NT2/D1 (cell line): Measurements from ENCODE around the gene PPP2R3B.
"Not testable (repeated sequence)": the region's sequence is repeated elsewhere in the genome, so short reads cannot be mapped to it uniquely, and the experiment has no call there.

Source experiments
- DNase-seq: peaks from one replicate; pipeline ENCODE4 v3.0.0-alpha.2; 2011; ENCODE audit warnings: low read depth, low spot score
- H3K27me3 ChIP-seq: 2 replicates; pipeline ENCODE4 v1.6.0; 2011; ENCODE audit warnings: mild to moderate bottlenecking; ENCODE audit not compliant: insufficient read length, insufficient read depth
- H3K36me3 ChIP-seq: 2 replicates; pipeline ENCODE4 v1.6.1; 2011; ENCODE audit warnings: mild to moderate bottlenecking, low read length, mixed read lengths; ENCODE audit not compliant: insufficient read depth, insufficient read length
- H3K4me1 ChIP-seq: 2 replicates; pipeline ENCODE4 v1.5.1; 2011; ENCODE audit not compliant: insufficient read depth, insufficient read length
- H3K4me3 ChIP-seq: 2 replicates; pipeline ENCODE4 v1.5.1; 2011; ENCODE audit warnings: low read depth; ENCODE audit not compliant: insufficient read length
- H3K9ac ChIP-seq: 2 replicates; pipeline ENCODE4 v1.6.0; 2011; ENCODE audit warnings: low read depth; ENCODE audit not compliant: insufficient read length
- H3K9me3 ChIP-seq: 2 replicates; pipeline ENCODE4 v1.5.1; 2011; ENCODE audit warnings: mild to moderate bottlenecking, low read length; ENCODE audit not compliant: insufficient read depth
- SUZ12 ChIP-seq: IDR thresholded peaks from 2 replicates; pipeline ENCODE4 v1.6.1; 2011; ENCODE audit not compliant: insufficient read length, insufficient read depth; ENCODE audit errors: extremely low read depth
- YY1 ChIP-seq: IDR thresholded peaks from 2 replicates; pipeline ENCODE4 v1.6.1; 2011; ENCODE audit not compliant: insufficient read length, insufficient read depth
- ZNF274 ChIP-seq: IDR thresholded peaks from 2 replicates; pipeline ENCODE4 v1.6.1; 2011; ENCODE audit warnings: mild to moderate bottlenecking, low read depth, low read length

Gene PPP2R3B

DNA sequence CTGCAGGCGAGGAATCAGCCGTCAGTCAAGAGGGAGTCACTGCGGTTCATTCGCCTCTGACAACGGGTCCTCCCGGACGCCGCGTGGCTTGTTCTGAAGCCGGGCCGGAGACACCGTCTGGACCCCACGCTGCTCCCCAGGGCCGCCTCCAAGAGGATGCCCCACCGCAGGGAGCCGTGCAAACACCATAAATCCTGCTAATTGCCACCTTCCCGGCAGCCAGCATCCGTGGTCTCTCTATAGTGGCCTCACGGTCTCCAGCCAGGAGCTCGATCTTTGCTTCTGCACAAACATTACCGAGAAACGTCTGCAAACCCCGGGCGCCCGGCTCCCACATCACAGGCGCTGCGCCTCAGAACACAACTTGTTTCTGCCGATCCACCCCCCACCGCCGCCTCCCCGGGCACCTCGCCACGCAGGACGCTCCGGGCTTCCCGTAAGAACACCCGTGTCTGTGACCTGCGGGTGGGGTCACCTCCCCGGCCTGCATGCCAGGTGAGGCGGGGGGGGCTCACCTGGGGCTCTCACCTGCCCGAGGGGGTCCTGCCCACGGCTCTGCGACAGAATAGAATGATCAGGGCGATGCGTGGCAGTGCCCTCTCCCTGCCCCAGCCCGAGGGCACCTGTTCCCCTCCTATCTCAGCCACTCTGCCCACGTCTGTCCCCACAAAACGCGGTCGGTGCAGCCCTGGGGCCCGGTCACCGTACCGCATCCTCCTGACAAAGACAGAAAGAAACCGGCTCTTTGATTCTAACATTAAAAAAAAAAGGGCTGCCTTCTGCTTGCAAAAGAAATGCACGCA, 32.4 kb upstream of the PPP2R3B start:
- H3K9me3 ChIP-seq, result no peaks in the 10 kb centered on the region
- no peak overlapping the region for H3K9ac ChIP-seq
- no peaks in the 10 kb centered on the region for H3K4me1 ChIP-seq
- no peak for DNase-seq
- TF ChIP-seq ZNF274 (no peak), YY1 (no peak), SUZ12 (no peak)
- H3K4me3 ChIP-seq, result no peak overlapping the region
- no peaks in the 10 kb centered on the region for H3K27me3 ChIP-seq
- H3K36me3 ChIP-seq, result no peaks in the 10 kb centered on the region

DNA sequence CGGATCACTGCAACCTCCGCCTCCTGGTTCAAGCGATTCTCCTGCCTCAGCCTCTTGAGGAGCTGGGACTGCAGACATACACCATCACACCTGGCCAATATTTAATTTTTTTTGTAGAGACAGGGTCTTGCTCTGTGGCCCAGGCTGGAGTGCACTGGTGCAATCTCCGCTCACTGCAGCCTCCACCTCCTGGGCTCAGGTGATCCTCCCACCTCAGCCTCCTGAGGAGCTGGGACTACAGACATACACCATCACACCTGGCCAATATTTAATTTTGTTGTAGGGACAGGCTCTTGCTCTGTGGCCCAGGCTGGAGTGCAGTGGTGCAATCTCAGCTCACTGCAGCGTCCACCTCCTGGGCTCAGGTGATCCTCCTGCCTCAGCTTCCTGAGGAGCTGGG, 28.8 kb upstream of the PPP2R3B start:
- H3K4me1 ChIP-seq, H3K36me3 ChIP-seq: not testable (repeated sequence)

DNA sequence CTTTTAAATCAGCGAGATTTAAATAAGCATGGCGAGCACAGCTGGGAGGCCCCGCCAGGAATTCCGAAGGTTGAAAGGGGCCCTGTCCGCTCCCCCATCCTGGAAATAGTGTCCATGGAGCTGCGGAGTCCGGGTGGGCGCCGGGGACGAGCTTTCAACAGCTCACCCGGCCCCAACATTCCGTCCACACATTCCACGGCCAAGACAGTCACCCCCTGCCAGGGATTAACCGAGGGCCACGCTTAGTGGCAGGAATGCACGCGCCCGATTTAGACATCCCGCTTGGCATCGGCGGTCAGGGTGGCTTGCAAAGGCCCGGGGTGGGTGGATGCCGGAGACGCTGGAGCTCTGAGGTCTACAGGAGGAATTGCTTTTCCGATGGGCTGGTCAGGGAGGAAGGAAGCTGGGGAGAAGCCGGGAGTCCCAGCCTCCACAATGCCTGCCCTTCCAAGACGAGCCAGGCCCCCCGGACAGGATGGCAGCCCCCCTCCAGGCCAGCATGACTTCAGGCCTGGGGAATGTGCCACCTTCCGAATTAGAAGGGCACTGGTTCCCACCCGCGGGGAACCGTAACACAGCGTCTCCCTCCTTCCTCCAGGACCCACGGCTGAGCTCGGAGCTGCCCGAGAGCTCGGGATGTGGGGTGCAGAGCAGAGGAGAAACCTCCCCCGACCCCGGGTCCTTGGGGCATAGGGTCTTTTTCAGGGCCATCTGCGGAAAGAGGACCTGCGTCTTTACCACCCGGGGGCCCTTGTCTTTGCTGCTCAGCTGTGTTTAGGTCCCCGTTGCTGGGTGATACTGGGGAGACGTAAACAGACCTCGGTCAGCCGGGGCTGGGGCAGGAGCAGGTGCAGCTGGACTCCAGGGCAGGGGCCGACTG, 26.9 kb upstream of the PPP2R3B start:
- TF ChIP-seq YY1 (no peak), ZNF274 (no peak), SUZ12 (no peak)
- no peaks in the 10 kb centered on the region for H3K27me3 ChIP-seq
- peak; percentile 56 for DNase-seq
- H3K4me1 ChIP-seq, result peaks cover 3% of the 10 kb centered on the region
- peak overlapping the region; percentile 74 for H3K9ac ChIP-seq
- H3K36me3 ChIP-seq, result peaks cover 5% of the 10 kb centered on the region
- peak overlapping the region; percentile 21 for H3K4me3 ChIP-seq
- H3K9me3 ChIP-seq, result no peaks in the 10 kb centered on the region; the same call in 1 of the 2 replicates

More for the DNA sequence above, 28.8 kb upstream of the PPP2R3B start:
- not testable (repeated sequence) for DNase-seq, H3K27me3 ChIP-seq, H3K4me3 ChIP-seq, H3K9me3 ChIP-seq, H3K9ac ChIP-seq

DNA sequence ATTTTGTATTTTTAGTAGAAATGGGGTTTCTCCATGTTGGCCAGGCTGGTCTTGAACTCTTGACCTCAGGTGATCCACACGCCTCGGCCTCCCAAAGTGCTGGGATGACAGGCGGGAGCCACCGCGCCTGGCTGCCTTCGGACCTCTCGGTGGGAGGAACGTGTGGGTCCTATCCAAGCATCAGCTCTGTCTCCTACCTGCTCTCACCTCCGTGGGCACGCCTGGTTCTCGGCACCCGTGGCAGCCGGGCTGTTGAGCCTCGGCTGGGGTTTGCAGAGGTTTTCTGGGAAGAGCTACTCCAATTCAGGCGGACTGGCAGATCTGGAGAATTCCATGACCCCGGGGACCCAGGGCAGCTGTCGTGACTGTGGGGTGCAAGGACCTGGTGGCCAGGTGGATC, 23.6 kb upstream of the PPP2R3B start:
- Histone ChIP-seq H3K36me3 (peaks cover 5% of the 10 kb centered on the region), H3K9ac (no peak overlapping the region), H3K9me3 (peaks cover 5% of the 10 kb centered on the region; the same call in 1 of the 2 replicates), H3K27me3 (no peaks in the 10 kb centered on the region), H3K4me1 (peaks cover 3% of the 10 kb centered on the region), H3K4me3 (no peak overlapping the region)
- no peak for TF ChIP-seq ZNF274
- TF ChIP-seq SUZ12, result no peak
- no peak for TF ChIP-seq YY1
- DNase-seq, result no peak

DNA sequence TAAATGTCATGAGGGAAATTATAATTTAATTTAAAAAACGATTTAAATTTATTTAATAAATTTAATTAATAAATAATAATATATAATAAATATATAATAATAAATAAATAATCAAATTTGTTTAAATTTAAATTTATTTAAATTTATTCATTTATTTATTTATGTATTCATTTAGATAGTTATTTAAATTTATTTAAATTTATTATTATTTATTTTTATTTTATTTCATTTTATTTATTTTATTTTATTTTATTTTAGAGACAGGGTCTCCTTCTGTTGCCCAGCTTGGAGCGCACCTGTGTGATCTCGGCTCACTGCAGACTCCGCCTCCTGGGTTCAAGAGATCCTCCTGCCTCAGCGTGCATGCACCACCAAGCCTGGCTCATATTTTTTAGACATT, 18.4 kb upstream of the PPP2R3B start:
- no peak for DNase-seq
- TF ChIP-seq SUZ12, result no peak
- no peak for TF ChIP-seq ZNF274
- no peak for TF ChIP-seq YY1
- Histone ChIP-seq H3K4me3 (no peak overlapping the region), H3K36me3 (peaks cover 5% of the 10 kb centered on the region), H3K27me3 (no peaks in the 10 kb centered on the region), H3K4me1 (no peaks in the 10 kb centered on the region), H3K9ac (no peak overlapping the region), H3K9me3 (peaks cover 5% of the 10 kb centered on the region; the same call in 1 of the 2 replicates)

DNA sequence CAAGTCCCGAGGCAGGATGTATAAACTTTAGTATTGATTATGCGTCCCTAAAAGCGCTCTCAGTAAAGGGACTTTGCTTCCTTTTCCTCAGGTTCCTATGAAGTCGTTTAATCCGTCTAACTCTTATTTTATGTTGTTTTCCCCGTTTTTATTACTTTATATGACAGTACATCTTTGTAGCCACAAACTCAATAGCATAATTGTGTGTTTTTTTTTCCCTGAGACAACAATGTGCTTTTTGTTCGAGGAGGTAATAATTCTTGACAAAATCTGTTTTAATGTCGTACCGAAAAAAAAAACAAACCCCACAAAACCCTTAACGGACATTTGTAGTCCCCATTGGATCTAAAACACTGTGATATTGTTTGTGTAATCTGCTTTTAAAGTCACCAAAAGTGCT, 17.9 kb upstream of the PPP2R3B start:
- H3K36me3 ChIP-seq, result peaks cover 5% of the 10 kb centered on the region
- DNase-seq, result no peak
- no peak overlapping the region for H3K9ac ChIP-seq
- H3K27me3 ChIP-seq, result no peaks in the 10 kb centered on the region
- H3K9me3 ChIP-seq, result peaks cover 5% of the 10 kb centered on the region; the same call in 1 of the 2 replicates
- no peak for TF ChIP-seq YY1
- TF ChIP-seq SUZ12, result no peak
- no peak for TF ChIP-seq ZNF274
- H3K4me3 ChIP-seq, result no peak overlapping the region
- H3K4me1 ChIP-seq, result no peaks in the 10 kb centered on the region

DNA sequence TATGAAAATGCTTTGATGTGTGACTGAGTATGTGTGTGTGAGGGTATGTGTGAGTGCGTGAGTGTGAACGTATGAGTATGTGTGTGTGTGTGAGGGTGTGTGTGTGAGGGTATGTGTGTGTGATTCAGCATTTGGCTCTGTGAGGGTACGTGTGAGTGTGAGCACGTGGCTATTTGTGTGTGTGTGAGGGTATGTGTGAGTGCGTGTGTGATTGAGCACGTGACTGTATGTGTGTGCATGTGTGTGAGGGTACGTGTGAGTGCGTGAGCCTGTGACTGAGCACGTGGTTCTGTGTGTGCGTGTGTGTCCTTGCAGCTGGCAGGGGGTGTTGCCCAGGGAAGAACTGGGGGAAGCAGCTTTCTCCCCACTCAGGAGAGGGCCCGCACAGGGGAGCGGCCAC, 16.1 kb upstream of the PPP2R3B start:
- H3K4me1 ChIP-seq, result no peaks in the 10 kb centered on the region
- H3K27me3 ChIP-seq, result no peaks in the 10 kb centered on the region
- H3K9me3 ChIP-seq, result peaks cover 5% of the 10 kb centered on the region; the same call in 1 of the 2 replicates
- no peak for DNase-seq
- no peak for TF ChIP-seq ZNF274
- TF ChIP-seq YY1, result no peak
- no peak for TF ChIP-seq SUZ12
- H3K9ac ChIP-seq, result no peak overlapping the region
- no peaks in the 10 kb centered on the region for H3K36me3 ChIP-seq
- H3K4me3 ChIP-seq, result no peak overlapping the region
